ENCODE results near the gene AMELX.

GRCh38 chrX:11319806-11320520, 26.8 kb downstream of the AMELX start:
- TF ChIP-seq RBM22 (optimal IDR thresholded peaks at IDR 0.05; ENCODE audit: low read length) = no peak
- TF ChIP-seq SP2 (CRISPR knock-in tag; IDR thresholded peaks at IDR 0.05) = no peak
- TF ChIP-seq CEBPB (IDR thresholded peaks at IDR 0.05; ENCODE audit: borderline replicate concordance, low read depth, low read length) = no peak
- TF ChIP-seq ZNF780A (CRISPR knock-in tag; IDR thresholded peaks at IDR 0.05) = no peak
- no peak for TF ChIP-seq HOXD1 (CRISPR knock-in tag; IDR thresholded peaks at IDR 0.05)
- TF ChIP-seq, protein P1, sequence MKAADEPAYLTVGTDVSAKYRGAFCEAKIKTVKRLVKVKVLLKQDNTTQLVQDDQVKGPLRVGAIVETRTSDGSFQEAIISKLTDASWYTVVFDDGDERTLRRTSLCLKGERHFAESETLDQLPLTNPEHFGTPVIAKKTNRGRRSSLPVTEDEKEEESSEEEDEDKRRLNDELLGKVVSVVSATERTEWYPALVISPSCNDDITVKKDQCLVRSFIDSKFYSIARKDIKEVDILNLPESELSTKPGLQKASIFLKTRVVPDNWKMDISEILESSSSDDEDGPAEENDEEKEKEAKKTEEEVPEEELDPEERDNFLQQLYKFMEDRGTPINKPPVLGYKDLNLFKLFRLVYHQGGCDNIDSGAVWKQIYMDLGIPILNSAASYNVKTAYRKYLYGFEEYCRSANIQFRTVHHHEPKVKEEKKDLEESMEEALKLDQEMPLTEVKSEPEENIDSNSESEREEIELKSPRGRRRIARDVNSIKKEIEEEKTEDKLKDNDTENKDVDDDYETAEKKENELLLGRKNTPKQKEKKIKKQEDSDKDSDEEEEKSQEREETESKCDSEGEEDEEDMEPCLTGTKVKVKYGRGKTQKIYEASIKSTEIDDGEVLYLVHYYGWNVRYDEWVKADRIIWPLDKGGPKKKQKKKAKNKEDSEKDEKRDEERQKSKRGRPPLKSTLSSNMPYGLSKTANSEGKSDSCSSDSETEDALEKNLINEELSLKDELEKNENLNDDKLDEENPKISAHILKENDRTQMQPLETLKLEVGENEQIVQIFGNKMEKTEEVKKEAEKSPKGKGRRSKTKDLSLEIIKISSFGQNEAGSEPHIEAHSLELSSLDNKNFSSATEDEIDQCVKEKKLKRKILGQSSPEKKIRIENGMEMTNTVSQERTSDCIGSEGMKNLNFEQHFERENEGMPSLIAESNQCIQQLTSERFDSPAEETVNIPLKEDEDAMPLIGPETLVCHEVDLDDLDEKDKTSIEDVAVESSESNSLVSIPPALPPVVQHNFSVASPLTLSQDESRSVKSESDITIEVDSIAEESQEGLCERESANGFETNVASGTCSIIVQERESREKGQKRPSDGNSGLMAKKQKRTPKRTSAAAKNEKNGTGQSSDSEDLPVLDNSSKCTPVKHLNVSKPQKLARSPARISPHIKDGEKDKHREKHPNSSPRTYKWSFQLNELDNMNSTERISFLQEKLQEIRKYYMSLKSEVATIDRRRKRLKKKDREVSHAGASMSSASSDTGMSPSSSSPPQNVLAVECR (CRISPR knock-in tag; IDR thresholded peaks at IDR 0.05; ENCODE audit: borderline replicate concordance) = no peak
- TF ChIP-seq ZNF639 (CRISPR knock-in tag; conservative IDR thresholded peaks at IDR 0.05) = no peak
- no peak for TF ChIP-seq DPF2 (CRISPR knock-in tag; IDR thresholded peaks at IDR 0.05; ENCODE audit: borderline replicate concordance, low read depth)
